Measurements from ENCODE around the gene AVL9. TPM values are rescaled to one million over a fixed set of nuclear protein-coding genes. Genes with fewer than 3 reads are reported as not detected.
"Not testable (repeated sequence)": the region's sequence is repeated elsewhere in the genome, so short reads cannot be mapped to it uniquely, and the experiment has no call there.

Gene AVL9
- total RNA-seq, 4 donors from 2014 or later, result 33.6 to 45.1 (median 42.3) TPM

DNA sequence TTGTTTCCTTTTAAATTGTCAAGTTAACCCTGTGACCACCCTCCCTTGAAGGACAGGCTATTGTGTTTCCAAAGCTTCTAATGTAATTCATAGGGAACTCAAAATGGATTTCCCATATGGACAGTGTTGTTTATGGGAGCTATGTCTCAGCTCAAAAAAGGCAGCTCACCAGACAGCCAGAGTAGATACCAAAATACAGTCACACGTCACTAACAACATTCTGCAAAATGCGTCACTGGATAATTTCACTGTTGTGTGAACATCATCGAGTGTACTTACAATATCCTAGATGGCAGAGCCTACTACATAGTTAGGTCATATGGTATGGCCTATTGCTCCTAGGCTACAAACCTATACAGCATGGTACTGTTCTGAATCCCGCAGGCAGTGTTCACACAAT is 97.4 kb downstream of the AVL9 start:
- Histone ChIP-seq H3K36me3 (no peaks in the 10 kb centered on the region), H3K27me3 (no peaks in the 10 kb centered on the region), H3K4me3 (replicated peaks in 1 of 3) (no peak overlapping the region), H3K4me1 (peaks cover 9 to 15% of the 10 kb centered on the region in 2 donors), H3K27ac (no peak overlapping the region), H3K9me3 (no peaks in the 10 kb centered on the region)
- 97% methylated on average over 4 of the region's 4 CpGs for WGBS, 2 donors
- intact Hi-C loops (cut with DNase I), result no loop called here
- TF ChIP-seq, protein P1, sequence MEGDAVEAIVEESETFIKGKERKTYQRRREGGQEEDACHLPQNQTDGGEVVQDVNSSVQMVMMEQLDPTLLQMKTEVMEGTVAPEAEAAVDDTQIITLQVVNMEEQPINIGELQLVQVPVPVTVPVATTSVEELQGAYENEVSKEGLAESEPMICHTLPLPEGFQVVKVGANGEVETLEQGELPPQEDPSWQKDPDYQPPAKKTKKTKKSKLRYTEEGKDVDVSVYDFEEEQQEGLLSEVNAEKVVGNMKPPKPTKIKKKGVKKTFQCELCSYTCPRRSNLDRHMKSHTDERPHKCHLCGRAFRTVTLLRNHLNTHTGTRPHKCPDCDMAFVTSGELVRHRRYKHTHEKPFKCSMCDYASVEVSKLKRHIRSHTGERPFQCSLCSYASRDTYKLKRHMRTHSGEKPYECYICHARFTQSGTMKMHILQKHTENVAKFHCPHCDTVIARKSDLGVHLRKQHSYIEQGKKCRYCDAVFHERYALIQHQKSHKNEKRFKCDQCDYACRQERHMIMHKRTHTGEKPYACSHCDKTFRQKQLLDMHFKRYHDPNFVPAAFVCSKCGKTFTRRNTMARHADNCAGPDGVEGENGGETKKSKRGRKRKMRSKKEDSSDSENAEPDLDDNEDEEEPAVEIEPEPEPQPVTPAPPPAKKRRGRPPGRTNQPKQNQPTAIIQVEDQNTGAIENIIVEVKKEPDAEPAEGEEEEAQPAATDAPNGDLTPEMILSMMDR (IDR thresholded peaks at IDR 0.05), result no peak
- no peak for TF ChIP-seq POLR2A (IDR thresholded peaks at IDR 0.05)
- no peak for DNase-seq

DNA sequence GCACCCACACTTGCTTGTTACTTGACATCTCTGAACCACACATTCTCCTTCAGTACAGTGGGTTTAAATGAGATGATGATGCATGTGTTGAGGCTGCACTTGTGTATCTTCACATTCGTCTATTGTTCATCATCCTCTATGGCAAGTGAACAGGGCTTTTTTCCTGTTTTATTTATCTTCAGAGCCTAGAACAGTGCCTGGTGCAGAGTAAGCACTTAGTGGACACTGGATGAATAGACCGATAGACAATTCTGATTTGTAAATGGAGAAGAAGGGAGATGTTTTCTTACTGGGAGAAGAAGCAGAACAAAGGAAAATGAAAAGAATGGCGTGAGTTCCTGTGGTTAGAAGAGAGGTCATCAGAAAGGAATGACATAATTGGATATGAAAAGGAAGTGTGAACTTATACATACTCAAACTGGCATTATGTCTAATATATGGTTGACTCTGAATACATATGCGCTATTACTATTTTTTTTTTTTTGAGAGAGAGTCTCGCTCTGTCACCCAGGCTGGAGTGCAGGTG is 99.7 kb downstream of the AVL9 start:
- H3K27ac ChIP-seq, result no peak overlapping the region
- H3K27me3 ChIP-seq, result no peaks in the 10 kb centered on the region
- intact Hi-C loops (cut with DNase I), result no loop called here
- no peak for DNase-seq
- 96 to 97% methylated on average over 5 of the region's 5 CpGs for WGBS, 2 donors
- no peak for TF ChIP-seq POLR2A (IDR thresholded peaks at IDR 0.05)
- TF ChIP-seq, protein P1 (IDR thresholded peaks at IDR 0.05), result no peak
- H3K36me3 ChIP-seq, result no peaks in the 10 kb centered on the region
- H3K9me3 ChIP-seq, result no peaks in the 10 kb centered on the region
- H3K4me1 ChIP-seq, result no peaks in the 10 kb centered on the region
- H3K4me3 ChIP-seq (replicated peaks in 1 of 3), result no peak overlapping the region

DNA sequence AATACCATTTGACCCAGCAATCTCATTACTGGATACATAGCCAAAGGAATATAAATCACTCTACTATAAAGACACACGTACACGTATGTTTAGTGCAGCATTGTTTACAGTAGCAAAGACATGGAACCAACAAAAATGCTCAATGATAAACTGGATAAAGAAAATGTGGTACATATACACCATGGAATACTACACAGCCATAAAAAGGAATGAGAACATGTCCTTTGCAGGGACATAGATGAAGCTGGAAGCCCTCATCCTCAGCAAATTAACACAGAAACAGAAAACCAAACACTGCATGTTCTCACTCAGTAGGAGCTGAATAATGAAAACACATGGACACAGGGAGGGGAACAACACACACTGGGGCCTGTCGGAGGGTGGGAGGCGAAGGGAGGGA is 105.9 kb downstream of the AVL9 start:
- intact Hi-C loops (cut with DNase I); H3K4me3 ChIP-seq (replicated peaks in 1 of 3): not testable (repeated sequence)
- 95 to 98% methylated on average over 4 of the region's 4 CpGs for WGBS, 2 donors

DNA sequence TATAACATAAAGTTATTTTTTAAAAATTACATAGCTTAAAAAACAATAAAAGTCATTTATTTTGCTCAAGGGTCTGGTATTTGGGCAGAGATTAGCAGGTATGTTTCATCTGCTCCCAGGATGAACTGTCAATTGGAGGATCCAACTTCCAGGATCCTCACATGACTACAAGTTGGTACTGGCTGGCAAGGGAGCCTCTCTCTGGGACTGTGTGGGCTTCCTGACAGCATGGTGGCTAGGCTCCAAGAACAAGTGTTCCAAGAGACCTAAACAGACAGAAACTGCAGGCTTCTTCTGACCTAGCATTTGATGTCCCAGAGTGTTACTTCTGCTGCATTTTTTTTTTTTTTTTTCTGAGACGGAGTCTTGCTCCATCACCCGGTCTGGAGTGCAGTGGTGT is 107.2 kb downstream of the AVL9 start:
- no peak overlapping the region for H3K4me3 ChIP-seq (replicated peaks in 1 of 3)
- 94 to 98% methylated on average over 2 of the region's 2 CpGs for WGBS, 2 donors
- intact Hi-C loops (cut with DNase I), result no loop called here
- no peaks in the 10 kb centered on the region for H3K4me1 ChIP-seq
- TF ChIP-seq, protein P1 (IDR thresholded peaks at IDR 0.05), result no peak
- no peak for TF ChIP-seq POLR2A (IDR thresholded peaks at IDR 0.05)
- no peaks in the 10 kb centered on the region for H3K9me3 ChIP-seq
- H3K27me3 ChIP-seq, result no peaks in the 10 kb centered on the region
- no peak for DNase-seq
- H3K27ac ChIP-seq, result no peak overlapping the region
- no peaks in the 10 kb centered on the region for H3K36me3 ChIP-seq

More for the DNA sequence above, 105.9 kb downstream of the AVL9 start:
- not testable (repeated sequence) for H3K36me3 ChIP-seq, H3K4me1 ChIP-seq, H3K9me3 ChIP-seq, H3K27me3 ChIP-seq, H3K27ac ChIP-seq, DNase-seq

DNA sequence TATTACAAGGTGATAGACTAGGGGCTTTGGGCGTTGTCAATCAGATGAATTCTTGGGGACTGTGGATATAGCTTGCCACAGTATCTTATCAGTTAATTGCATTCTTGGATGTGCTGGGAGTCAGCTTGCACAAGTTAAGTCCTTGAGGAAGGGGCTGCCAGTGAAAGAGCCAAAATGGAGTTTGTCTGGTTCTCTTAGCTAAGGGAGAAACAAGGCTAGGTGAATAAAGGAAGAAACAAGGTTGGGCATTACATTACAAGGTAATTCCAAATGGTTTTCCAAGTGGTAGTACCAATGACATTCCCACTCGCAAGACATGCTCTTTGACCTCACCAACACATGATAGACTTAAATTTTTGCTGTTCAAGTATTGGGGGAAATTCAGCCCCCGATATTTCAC is 108.2 kb downstream of the AVL9 start:
- H3K27me3 ChIP-seq; H3K4me1 ChIP-seq; H3K9me3 ChIP-seq; H3K36me3 ChIP-seq; intact Hi-C loops (cut with DNase I); H3K4me3 ChIP-seq (replicated peaks in 1 of 3); DNase-seq; H3K27ac ChIP-seq: not testable (repeated sequence)
- 75 to 96% methylated on average over 3 of the region's 3 CpGs for WGBS, 2 donors

DNA sequence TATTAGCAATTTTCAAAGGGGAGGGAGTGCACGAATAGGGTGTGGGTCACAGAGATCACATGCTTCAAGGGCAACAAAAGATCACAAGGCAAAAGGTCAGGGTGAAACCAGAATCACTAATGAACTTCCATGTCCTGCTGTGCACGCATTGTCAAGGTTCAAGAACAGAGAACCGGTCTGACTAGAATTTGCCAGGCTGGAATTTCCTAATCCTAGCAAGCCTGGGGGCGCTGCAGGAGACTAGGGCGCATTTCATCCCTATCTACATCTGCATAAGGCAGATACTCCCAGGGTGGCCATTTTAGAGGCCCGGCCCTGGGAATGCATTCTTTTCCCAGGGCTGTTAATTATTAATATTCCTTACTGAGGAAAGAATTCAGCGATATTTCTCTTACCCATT is 108.8 kb downstream of the AVL9 start:
- intact Hi-C loops (cut with DNase I); H3K9me3 ChIP-seq; H3K27ac ChIP-seq; H3K27me3 ChIP-seq; H3K4me1 ChIP-seq; H3K36me3 ChIP-seq; DNase-seq; H3K4me3 ChIP-seq (replicated peaks in 1 of 3): not testable (repeated sequence)
- WGBS, 2 donors, result 72 to 73% methylated on average over 7 of the region's 7 CpGs

DNA sequence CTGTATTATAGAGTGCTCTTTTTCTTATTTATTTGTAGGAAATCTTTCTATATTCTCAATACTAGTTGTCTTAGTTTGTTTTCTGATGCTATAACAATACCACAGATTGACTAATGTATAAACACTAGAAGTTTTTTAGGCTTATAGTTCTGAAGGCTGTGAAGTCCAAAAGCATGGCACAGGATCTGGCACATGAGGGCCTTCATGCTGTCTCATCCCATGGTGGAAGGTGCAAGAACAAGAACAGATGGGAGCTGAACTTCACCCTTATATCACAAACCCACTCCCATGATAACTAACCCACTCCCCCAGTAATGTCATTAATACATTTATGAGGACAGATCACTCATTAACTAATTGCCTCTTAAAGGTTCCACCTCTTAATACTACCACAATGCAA is 109.7 kb downstream of the AVL9 start:
- Histone ChIP-seq H3K36me3 (no peaks in the 10 kb centered on the region), H3K27ac (no peak overlapping the region), H3K27me3 (no peaks in the 10 kb centered on the region), H3K4me1 (no peaks in the 10 kb centered on the region), H3K9me3 (no peaks in the 10 kb centered on the region), H3K4me3 (replicated peaks in 1 of 3) (no peak overlapping the region)
- intact Hi-C loops (cut with DNase I), result no loop called here
- TF ChIP-seq POLR2A (IDR thresholded peaks at IDR 0.05), result no peak
- TF ChIP-seq, protein P1 (IDR thresholded peaks at IDR 0.05), result no peak
- no peak for DNase-seq
